GM19043 (cell line): ENCODE data around the gene C1orf167.

Experiments used
- ATAC-seq: cut with Tn5 transposase; IDR thresholded peaks from one replicate; pipeline ENCODE4 v1.9.1; 2021; ENCODE audit warnings: low read depth; ENCODE audit not compliant: unreplicated experiment

C1orf167 gene, protein sequence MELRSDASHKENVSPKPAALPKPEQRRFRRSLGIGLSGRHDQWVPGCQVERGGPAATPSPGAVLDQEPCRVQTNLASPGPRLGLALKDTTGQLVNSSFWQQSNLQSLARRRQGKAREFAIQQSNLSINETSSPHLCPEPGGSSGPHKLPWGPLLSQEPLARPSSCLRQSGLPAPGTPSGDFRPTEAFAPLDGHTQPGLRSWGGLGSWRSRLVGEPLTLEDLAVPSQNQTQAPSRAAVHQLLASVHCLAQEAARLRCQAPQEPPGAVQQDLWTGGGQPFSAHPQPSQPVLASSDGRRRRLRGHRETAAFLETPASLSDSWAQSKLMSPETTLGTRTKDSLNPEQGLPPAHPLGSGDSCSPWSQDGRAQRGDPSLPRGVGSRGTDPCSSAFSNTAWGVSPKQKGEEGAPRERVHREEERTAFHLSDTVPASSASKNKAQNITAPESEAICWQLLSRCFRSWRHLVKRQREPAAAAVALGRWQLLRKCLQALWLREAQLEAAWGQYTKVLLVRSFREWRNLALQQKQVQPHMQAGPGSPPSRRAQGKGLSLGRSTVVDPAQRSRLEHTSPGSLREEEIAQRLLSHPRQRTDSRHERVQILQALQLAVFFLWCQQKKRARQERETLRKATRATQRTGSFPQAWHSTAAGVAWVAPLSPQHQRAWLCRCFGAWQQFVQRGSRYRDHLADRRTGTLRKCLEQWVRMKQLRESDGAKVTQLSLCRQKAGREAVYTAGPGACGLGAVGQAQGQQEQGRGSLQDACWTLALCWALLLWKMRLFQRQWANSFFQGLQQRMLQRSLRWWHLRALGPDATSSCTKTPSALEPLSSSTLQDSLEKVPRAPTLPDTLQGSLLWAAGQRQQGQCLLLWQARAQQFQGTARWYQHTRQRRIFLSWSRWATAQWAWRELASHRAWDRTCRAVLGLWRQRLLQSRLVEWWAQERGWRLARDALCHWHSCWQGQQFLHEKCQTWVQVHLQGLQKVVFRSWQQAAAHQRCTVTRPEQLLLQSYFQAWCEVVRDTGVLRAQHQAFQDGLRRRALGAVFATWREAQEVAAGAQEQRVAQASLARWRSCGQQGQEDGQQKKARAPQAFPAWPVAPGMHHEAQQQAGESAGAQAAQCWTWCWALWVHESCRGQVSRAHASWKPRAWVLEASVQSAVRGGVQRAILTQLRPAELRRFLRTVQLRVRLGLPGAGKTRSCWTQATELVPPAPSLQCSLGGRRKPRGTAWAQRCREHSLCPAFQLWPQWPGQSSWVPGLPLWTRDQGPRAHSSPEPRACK (N-terminal part only)

DNA sequence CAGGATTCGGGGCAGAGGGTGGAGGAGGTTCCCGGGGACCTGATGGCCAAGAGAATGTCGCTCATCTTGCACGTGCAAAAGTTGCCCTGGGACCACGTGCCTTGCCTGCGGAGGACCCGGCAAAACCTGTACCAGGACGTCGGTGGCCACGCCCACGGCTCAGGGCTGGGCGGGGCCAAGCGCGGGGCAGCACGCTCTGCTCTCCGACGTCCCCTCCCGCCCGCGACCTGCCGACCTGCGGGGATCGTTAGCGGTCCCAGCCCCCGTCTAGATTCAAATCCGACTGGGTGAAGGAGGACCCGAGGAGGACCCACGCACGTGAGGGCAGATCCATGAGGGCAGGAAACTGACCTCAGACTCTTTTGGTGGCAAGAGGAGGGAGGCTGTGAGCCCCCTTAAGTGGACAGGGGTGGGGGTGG lies at the start of gene C1orf167:
Gene C1orf167 (plus strand): TSS at position 206 of the 419 bp plus-strand sequence. CDS start 2,208 bp downstream, outside the sequence.
- no peak for ATAC-seq

DNA sequence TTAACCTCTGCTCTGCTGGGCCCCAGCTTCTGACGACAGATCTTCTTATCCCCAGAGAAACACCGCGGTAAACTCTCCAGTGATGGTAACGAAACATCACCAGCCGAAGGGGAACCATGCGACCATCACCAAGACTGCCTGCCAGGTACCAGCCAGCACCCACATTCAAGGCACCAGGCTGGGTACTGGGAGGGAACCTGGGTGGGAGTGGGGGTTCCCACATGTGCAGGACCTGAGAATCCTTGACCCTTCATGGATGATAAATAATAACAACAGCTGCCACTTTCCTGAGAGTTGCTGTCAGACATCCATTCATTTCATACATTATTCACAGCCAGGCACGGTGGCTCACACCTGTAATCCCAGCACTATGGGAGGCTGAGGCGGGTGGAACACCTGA lies 49.7 kb upstream of the C1orf167 start:
- no peak for ATAC-seq

DNA sequence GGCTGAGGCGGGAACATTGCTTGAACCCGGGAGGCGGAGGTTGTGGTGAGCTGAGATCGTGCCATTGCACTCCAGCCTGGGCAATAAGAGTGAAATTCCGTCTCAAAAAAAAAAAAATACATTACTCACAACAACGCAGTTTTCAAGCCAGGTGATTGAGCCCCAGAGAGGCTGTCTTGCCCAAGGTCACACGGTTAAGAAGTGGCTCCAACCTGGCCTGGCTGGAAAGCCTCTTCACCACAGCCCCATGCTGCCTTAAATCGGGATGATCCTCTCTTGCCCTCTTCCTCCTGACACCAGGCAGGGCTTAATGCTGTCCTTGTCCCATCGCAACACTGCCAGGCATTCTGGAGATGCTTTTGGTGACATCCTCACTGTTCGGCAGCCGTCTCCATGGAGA lies 48.9 kb upstream of the C1orf167 start:
- no peak for ATAC-seq

DNA sequence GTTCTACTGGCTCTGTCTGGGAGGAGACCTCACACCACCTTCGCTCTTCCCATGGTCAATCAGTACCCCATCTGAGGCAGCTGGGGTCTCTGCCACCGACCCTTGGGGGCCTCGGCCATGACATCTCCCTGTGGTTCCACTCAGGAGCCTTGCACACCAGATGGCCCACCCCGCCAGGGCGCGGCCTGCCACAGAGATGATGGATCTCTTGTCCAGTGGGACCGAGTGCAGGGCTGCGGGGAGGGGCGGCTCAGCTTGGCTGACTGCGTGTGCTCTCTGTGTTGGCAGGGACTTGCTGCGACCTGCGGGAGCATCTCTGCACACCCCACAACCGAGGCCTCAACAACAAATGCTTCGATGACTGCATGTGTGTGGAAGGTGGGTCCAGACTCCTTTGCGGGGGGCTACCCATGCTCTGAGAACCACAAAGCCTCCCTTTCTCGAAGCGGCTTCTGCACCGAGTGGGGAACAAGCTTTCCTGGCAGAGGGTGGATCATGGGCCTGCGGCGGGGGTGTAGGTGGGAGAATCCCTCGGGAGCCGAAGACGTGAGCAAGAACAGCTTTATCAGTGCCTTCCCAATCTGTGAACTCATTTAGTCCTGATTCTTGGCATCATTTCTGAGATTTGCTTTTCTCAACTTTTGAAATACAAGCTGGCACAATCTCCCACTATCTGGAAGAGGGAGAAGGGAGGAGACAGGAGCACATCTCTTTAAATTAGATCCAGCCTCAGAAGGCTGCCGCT lies 47.0 kb upstream of the C1orf167 start:
- no peak for ATAC-seq

DNA sequence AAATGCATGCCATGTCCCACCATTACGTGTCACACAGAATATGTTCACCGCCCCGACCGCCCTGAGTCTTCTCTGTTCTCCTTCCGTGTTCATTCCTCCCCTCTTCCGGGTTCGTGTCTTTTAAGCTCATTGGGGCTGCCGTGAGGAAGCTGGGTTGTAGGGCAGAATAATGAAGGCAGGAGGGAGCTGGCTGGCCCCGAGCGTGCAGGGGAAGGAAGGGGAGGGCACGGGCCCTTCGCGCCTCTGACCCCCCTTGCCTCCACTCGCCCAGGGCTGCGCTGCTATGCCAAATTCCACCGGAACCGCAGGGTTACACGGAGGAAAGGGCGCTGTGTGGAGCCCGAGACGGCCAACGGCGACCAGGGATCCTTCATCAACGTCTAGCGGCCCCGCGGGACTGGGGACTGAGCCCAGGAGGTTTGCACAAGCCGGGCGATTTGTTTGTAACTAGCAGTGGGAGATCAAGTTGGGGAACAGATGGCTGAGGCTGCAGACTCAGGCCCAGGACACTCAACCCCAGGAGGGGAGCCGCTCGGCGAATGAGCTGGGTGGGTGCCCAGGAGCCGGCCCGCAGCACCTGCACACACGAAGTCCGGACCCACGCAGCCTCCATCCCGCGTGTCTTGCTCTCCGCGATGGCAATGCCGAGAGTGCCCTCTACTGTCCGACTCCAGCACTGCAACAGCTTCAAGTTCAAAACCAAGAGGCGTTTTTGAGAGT lies 42.5 kb upstream of the C1orf167 start:
- no peak for ATAC-seq

DNA sequence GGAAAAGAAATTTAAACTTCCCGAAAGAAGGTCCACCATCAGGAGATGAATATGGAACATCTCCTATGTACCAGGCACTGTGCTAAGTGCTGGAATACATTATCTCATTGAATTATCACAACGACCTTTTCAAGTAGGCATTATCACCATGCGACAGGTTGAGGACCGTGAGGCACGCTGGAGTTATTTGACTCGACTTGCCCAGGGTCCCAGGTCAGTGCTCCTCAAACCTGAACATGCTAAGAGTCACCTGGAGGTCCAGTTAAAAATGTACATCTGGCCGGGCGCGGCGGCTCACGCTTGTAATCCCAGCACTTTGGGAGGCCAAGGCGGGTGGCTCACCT lies 42.0 kb upstream of the C1orf167 start:
- no peak for ATAC-seq

DNA sequence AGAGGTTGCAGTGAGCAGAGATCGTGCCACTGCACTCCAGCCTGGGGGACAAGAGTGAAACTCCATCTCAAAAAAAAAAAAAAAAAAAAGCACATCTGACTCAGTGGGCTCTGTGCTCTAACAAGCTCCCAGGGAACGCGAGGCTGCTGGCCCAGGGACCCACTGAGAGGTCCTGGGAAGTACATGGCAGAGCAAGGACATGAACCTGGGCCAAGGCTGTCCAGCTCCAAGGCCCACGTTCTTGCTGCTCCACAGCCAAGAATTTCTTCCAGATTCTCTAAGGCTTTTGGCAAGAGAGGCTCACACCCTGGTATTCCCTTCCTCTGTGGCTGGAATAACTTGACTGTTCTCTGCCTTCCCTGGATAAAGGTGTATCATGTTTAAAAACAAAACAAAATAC lies 41.5 kb upstream of the C1orf167 start:
- no peak for ATAC-seq

DNA sequence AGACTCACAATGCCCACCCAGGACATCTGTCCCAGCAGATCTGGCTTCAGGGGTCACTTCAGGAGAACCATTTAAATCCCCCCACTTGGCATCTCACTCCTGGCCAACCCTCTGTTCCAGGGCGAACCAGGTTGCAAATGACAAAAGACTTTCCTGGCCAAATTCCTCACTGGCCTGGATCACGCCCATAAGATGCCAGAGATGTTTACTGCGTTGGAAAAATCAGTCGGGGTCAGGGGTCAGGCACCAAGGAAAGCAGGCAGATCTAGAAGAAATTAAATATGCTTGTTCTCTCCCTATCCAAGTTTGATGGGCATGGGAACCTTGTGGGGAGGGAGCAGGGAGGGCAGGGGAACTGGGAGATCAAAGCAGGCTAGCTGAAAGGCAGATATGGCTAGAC lies 40.7 kb upstream of the C1orf167 start:
- no peak for ATAC-seq

DNA sequence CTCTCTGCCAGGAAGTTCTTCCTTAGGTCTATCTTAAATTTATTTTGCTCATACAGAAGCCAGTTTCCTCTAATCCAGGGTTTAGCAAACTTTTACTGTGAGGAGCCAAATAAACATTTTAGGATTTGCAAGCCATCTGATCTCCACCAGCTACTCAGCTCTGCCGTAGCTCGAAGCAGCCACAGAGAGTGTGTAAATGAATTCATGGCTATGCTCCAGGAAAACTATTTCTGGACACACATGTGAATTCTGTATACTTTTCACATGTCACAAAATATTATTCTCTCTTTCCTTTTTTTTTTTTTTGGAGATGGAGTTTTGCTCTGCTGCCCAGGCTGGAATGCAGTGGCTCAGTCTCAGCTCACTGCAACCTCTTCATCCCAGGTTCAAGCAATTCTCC lies 39.5 kb upstream of the C1orf167 start:
- ATAC-seq: no peak

DNA sequence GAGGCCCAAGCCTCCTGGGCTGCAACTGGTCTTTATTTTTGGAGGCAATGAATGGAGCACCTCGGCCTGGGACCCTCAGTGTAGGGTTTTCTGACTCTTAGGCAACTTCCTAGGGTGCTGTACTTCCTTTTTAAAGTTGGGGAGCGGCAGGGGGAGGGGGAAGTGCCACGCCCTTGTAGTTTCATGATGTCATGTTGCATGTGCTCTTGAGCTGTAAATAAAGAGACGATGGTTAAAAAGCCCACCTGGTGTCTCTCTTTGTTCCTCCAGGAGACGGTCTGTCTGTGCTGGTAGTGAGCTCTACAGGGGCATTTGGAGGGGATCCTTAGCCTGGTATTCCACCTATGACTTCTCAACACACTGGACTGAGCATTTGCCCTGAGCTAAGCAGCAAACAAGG lies 36.4 kb upstream of the C1orf167 start:
- no peak for ATAC-seq

DNA sequence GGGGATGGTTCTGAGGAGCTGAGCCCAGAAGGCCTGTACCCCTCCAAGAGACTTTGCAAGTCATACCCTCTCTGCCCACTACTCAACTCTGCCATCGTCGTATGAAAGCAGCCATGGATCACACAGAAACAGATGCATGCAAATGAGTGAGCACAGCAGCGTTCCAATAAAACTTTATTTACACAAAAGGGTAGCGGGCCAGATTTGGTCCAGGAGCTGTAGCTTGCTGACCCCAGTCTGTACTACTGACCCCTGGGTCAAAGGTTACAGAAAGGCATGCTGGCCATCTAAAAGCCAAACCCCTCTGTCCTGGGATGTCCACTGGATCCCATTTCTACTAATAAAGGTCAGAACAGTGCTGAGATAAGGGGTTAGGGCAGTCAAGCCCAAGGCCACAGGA lies 34.9 kb upstream of the C1orf167 start:
- no peak for ATAC-seq

DNA sequence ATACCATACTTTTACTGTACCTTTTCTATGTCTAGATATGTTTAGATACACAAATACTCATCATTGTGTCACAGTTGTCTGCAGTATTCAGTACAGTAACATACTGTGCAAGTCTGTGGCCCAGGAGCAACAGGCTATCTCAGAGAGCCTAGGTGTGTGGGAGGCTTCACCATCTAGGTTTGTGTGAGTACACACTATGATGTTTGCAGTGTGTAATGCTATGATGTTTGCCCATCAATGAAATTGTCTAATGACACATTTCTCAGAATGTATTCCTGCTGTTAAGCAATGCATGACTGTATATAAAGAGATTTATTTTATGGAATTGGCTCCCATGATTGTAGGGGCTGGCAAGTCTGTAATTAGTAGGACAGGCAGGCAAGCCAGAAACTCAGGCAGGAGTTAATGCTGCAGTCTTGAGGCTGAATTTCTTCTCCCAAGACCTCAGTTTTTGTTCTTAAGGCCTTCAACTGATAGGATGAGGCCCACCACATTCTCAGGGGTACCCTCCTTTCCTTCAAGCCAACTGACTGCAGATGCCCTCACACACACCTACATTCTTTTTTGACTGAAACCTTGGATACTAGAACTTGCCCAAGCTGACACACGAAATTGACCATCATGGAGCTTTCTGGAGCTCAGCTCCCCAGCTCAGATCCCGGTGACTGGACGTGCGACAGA lies 33.7 kb upstream of the C1orf167 start:
- ATAC-seq: no peak

DNA sequence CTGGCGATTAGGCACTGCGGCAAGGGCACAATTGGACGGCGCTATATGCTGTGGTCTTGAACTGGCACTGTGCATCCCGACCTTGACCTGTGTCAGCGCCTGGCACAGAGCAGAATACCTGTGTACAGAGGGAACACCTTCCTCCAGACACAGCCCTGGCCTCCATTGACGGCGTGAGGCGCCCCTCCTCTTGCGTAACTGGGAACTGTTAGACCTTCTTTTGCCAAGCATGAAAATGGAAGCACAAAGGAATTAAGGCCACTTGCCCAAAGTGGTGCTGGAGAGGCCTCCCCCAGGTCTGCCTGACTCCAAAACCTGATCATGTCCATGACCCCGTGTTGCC lies 32.9 kb upstream of the C1orf167 start:
- no peak for ATAC-seq

DNA sequence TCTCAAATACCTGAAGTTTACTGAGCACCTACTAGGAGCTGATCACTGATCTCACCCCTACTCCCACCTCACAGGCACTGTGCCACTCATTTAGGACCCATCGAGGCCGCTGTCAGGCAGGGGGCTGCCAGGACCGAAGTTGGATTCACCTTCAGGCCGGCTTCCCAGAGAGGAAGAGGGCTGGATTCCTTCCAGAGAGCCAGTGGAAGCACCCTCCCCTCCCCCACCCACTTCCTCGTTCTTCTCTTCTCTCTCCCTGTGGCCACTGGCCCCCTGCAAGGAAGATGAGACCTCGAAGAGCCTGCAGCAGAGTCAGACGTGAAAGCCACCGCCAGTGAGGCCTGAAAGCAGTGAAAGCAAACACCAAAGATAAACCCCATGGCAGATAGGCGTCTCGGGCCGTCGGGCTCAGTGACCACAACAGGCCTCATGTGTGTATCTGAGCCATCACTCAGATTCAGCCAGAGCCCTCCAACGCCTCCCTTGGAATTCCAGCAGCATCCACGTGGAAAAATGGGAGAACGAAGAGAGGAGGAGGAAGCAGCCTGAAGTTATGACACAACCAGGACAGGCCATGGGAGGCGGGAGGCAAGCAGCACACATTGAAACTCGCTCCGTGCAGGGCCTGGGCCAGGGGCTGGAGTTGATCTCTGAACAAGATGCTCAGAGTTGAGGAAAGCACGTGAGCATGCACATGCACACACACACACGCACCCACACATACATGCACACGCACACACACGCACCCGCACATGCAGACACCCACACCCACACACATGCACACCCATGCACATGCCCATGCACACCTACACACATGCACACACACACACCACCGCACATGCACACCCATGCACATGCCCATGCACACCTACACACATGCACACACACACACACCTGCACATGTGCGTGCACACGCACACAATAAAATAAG lies 32.2 kb upstream of the C1orf167 start:
- ATAC-seq: no peak

DNA sequence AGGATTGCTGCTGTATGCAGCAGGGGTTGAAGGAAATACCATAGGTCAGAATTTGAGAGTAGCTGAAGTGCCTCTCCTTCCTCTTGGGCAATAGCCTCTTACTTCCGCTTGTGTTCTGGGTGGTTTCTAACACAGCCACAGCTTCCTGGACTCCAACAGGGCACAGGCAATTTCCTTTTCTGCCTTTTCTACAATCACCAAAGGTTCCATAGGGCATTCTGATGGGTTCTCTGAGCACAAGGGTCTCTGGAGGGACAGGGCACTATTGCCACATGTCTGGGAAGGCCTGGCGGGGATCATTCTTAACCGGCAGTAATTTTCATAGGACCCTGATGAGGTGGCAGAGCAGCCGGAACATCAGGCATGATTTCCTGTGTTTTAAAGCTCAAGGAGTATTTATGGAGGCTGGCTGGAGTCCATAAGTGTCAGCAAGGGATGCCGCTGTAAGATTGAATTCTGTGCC lies 31.5 kb upstream of the C1orf167 start:
- ATAC-seq: peak; percentile 57

DNA sequence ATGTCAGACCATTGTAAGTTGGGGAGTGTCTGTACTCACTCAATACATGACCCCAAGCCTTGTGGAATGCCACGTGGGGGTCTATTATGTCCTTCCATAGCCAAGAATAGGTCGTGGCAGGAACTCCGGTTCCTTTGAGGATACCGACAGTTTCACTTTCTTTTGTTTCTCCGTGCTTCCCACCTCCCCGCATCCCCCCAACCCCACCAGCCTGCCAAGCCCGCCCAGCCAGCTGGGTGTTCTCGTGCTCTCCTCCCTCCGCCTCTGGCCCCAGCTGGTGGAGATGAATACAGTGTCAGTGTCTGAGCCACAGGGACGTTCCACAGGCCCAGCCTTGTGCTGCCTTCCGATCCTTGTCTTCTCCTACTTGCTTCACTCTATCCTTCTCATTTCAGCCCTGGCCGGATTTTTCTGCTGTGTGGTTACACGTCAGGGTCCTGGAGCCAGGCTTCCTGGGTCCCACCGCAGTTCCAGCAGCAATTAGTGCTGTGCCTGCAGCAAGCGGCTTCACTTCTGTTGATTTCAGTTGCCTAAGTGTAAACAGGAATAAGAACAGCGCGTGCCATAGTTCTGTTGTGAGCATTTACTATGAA lies 30.2 kb upstream of the C1orf167 start:
- no peak for ATAC-seq

DNA sequence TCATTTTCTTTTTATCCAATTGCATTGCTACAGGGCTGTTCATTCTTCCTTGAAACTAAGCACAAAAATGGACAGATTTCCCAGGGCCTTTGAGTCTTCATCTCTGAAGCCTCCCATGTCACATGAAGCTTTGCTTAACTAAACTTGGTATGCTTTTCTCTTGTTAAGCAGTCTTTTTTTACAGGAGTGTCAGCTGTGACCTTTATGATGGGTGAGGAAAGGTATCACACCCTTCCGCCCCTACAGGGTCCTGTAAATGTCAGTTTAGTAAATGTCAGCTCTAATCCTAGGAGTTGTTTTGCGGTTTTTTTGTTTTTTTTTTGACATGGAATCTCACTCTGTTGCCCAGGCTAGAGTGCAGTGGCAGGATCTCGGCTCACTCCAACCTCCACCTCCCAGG lies 28.7 kb upstream of the C1orf167 start:
- no peak for ATAC-seq

DNA sequence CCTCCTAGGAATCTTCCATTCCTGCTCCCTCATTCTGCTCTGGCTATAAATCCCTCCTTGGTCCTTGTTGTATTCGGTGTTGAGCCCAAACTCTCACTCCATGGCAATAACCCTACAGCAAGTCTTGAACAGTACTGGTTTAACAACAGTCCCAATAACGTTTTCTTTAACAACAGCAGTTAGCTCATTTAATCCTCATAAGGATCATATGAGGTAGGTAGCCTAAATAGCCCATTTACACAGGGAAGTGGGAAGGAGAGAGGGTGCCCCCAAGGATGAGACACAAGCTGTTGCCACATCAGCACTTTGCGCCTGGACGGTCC lies 26.5 kb upstream of the C1orf167 start:
- no peak for ATAC-seq
